Endothelial cell of umbilical vein (primary cell): ENCODE measurements around the gene DNAH3. TPM values are rescaled to one million over a fixed set of nuclear protein-coding genes. Genes with fewer than 3 reads are reported as not detected.

Source experiments
- BruUV-seq: library from RNA; stranded (reverse); fragments of 400-500 nt; replicated peaks from 2 replicates; lab custom pipeline; 2021; lab: Mats Ljungman, UMichigan
- CTCF ChIA-PET: fragments of 300-600, 350-600 bp; sonication (Branson Sonifier 250); formaldehyde crosslinking; loops from one replicate; lab custom pipeline; 2021; ENCODE audit warnings: antibody characterized with exemption, inconsistent platforms; lab: Charles Lee
- POLR2A ChIA-PET: fragments of 300-600, 350-600 bp; sonication (Branson Sonifier 250); formaldehyde crosslinking; loops from one replicate; lab custom pipeline; 2021; ENCODE audit warnings: antibody characterized with exemption, inconsistent platforms; lab: Charles Lee
- DNase-seq: peaks from one replicate; pipeline ENCODE4 v3.0.0-alpha.2; 2011; ENCODE audit warnings: low read depth, low spot score
- FAIRE-seq: peaks from 2 replicates; lab custom pipeline; 2011; peaks lifted over from hg19 to GRCh38; lab: Jason Lieb, UNC
- H2AFZ ChIP-seq: 2 replicates; pipeline ENCODE4 v1.6.0; 2012; ENCODE audit warnings: low read depth, low read length, control low read depth, inconsistent platforms
- H3K27ac ChIP-seq: 2 replicates; pipeline ENCODE4 v1.5.1; 2011; ENCODE audit warnings: low read depth, mild to moderate bottlenecking, control low read depth, low read length, moderate library complexity; ENCODE audit not compliant: insufficient read depth
- H3K27me3 ChIP-seq, 2 experiments: 2 replicates each; pipeline versions ENCODE4 v1.6.0 to v1.6.1; 2011; ENCODE audit warnings: low read length in 2 of 2, mixed read lengths in 1 of 2; ENCODE audit not compliant: control insufficient read depth in 2 of 2, insufficient read depth in 2 of 2
- H3K36me3 ChIP-seq, 2 experiments: 2 replicates in 1 of 2; 3 replicates in 1 of 2; pipeline ENCODE4 v1.5.1; 2011; ENCODE audit warnings: low read length in 2 of 2, mild to moderate bottlenecking in 1 of 2, moderate library complexity in 1 of 2; ENCODE audit not compliant: control insufficient read depth in 2 of 2, insufficient read depth in 2 of 2; ENCODE audit errors: extremely low read depth in 1 of 2
- H3K4me1 ChIP-seq: 3 replicates; pipeline ENCODE4 v1.5.1; 2011; ENCODE audit warnings: mild to moderate bottlenecking, low read length; ENCODE audit not compliant: control insufficient read depth, insufficient read depth; ENCODE audit errors: extremely low read depth
- H3K4me2 ChIP-seq: 2 replicates; pipeline ENCODE4 v1.6.1; 2011; ENCODE audit warnings: low read length, control low read depth, mixed read lengths; ENCODE audit not compliant: insufficient read depth
- H3K4me3 ChIP-seq, 3 experiments: fragments of 200-600 bp in 1 of 3; sonication (generic), shearing (Covaris generic) in 1 of 3; replicated peaks in 1 of 3; 2 replicates each; pipeline ENCODE4 v1.5.1; 2011 to 2016; ENCODE audit warnings: control low read depth in 3 of 3, low read length in 3 of 3, mild to moderate bottlenecking in 2 of 3, inconsistent platforms in 1 of 3, low read depth in 1 of 3, moderate library complexity in 1 of 3; ENCODE audit not compliant: insufficient read depth in 1 of 3
- H3K79me2 ChIP-seq: 2 replicates; pipeline ENCODE4 v1.6.0; 2012; ENCODE audit warnings: low read length, inconsistent platforms; ENCODE audit not compliant: control insufficient read depth, insufficient read depth
- H3K9ac ChIP-seq: replicated peaks from 2 replicates; pipeline ENCODE3; 2011; ENCODE audit warnings: low read length, control low read depth; ENCODE audit not compliant: insufficient read depth; ENCODE audit errors: extremely low read depth
- H3K9me1 ChIP-seq: replicated peaks from 3 replicates; pipeline ENCODE4 v1.6.0; 2011; ENCODE audit warnings: mild to moderate bottlenecking, low read length; ENCODE audit not compliant: control insufficient read depth, insufficient read depth; ENCODE audit errors: extremely low read depth
- H3K9me3 ChIP-seq: replicated peaks from 2 replicates; pipeline ENCODE4 v1.5.1; 2012; ENCODE audit warnings: low read length, inconsistent platforms; ENCODE audit not compliant: control insufficient read depth, insufficient read depth
- H4K20me1 ChIP-seq: replicated peaks from 2 replicates; pipeline ENCODE3; 2011; ENCODE audit warnings: mild to moderate bottlenecking, low read length; ENCODE audit not compliant: control insufficient read depth, insufficient read depth; ENCODE audit errors: extremely low read depth
- EZH2 ChIP-seq: IDR thresholded peaks from 2 replicates; pipeline ENCODE4 v1.6.1; 2012; ENCODE audit warnings: borderline replicate concordance, low read depth, mild to moderate bottlenecking, moderate library complexity, low read length, inconsistent platforms; ENCODE audit not compliant: severe bottlenecking
- FOS ChIP-seq: IDR thresholded peaks from 2 replicates; pipeline ENCODE4 v1.6.1; 2011; ENCODE audit warnings: mild to moderate bottlenecking, low read length, moderate library complexity, borderline replicate concordance; ENCODE audit not compliant: insufficient read depth
- GATA2 ChIP-seq: IDR thresholded peaks from 2 replicates; pipeline ENCODE4 v1.7.0; 2011; ENCODE audit warnings: low read depth, mild to moderate bottlenecking, moderate library complexity, mixed read lengths, low read length; ENCODE audit not compliant: insufficient read length, insufficient read depth
- JUN ChIP-seq: IDR thresholded peaks from 2 replicates; pipeline ENCODE4 v1.6.1; 2011; ENCODE audit warnings: borderline replicate concordance, low read depth; ENCODE audit not compliant: insufficient read length, insufficient read depth
- MAX ChIP-seq: IDR thresholded peaks from 2 replicates; pipeline ENCODE4 v1.6.1; 2011; ENCODE audit not compliant: insufficient read depth, insufficient read length
- MYC ChIP-seq: IDR thresholded peaks from one replicate; pipeline ENCODE4 v1.6.1; 2011; ENCODE audit warnings: mild to moderate bottlenecking, low read depth, low read length
- POLR2A ChIP-seq: IDR thresholded peaks from 2 replicates; pipeline ENCODE4 v1.6.1; 2012; ENCODE audit warnings: low read depth, mild to moderate bottlenecking, control low read depth, low read length
- POLR2AphosphoS5 ChIP-seq: IDR thresholded peaks from 2 replicates; pipeline ENCODE4 v1.6.1; 2012; ENCODE audit warnings: low read depth, mild to moderate bottlenecking, control low read depth, low read length, moderate library complexity; ENCODE audit not compliant: insufficient read depth
- dilution Hi-C: fragments of 300-500 bp; cut with MboI; formaldehyde crosslinking; loops from one replicate; pipeline ENCODE4 v1.15.0; 2019; ENCODE audit warnings: low sequenced_read_pairs; ENCODE audit not compliant: extremely low pct_ligation_motif_present
- intact Hi-C: fragments of 100-400 bp; cut with micrococcal nuclease; formaldehyde crosslinking; loops from one replicate; pipeline ENCODE4 v1.10.0; 2022
- polyA plus RNA-seq, 4 experiments: library from polyadenylated mRNA; depleted of rRNA in 3 of 4; stranded (reverse) in 3 of 4; unstranded in 1 of 4; fragments of >200 nt; gene quantifications; 2 replicates each; pipeline versions ENCODE4 v1.2.1 to v1.2.3, GENCODE V29; 2011 to 2012; ENCODE audit warnings: missing spikeins in 1 of 4
- total RNA-seq: library from RNA; stranded (reverse); gene quantifications from 2 replicates; pipeline ENCODE4 v1.2.3, GENCODE V29; 2021
- TF ChIP-seq, protein P1 (sequence below), 2 donors: IDR thresholded peaks; 1 replicate in 1 of 2; 2 replicates in 1 of 2; pipeline ENCODE4 v1.5.1; 2011; ENCODE audit warnings: low read length in 2 of 2, mild to moderate bottlenecking in 2 of 2, moderate library complexity in 2 of 2, control low read depth in 1 of 2, inconsistent platforms in 1 of 2, low read depth in 1 of 2; ENCODE audit not compliant: insufficient read depth in 1 of 2; ENCODE audit errors: extremely low read depth in 1 of 2

The DNAH3 gene
- total and polyA plus RNA-seq, 2 donors (not counting 3 experiments of a cell fraction or from before 2014, with no cell fraction given), result not detected

GRCh38 chr16:20942256-20942655 is 208.4 kb downstream of the DNAH3 start:
- no peak for FAIRE-seq
- Histone ChIP-seq H3K9ac (no peak overlapping the region), H3K9me1 (no peaks in the 10 kb centered on the region), H4K20me1 (no peaks in the 10 kb centered on the region), H3K9me3 (no peaks in the 10 kb centered on the region), H3K79me2 (no peaks in the 10 kb centered on the region), H3K36me3 (no peaks in the 10 kb centered on the region), H3K27me3 (no peaks in the 10 kb centered on the region), H3K4me1 (no peaks in the 10 kb centered on the region), H2AFZ (peak overlapping the region; percentile 58), H3K4me2 (no peak overlapping the region), H3K4me3 (no peak overlapping the region), H3K27ac (no peak overlapping the region)
- ChIA-PET CTCF (no interaction called here), POLR2A (interaction anchor here (0.7 kb wide), 1 partner anchor 564 kb away, joined by 6 read pairs; no protein-coding TSS in a partner anchor)
- intact Hi-C loops, result no loop called here
- no TSS peak for BruUV-seq
- TF ChIP-seq POLR2AphosphoS5 (no peak), JUN (no peak), POLR2A (no peak), MYC (no peak), MAX (no peak), FOS (no peak), EZH2 (no peak), GATA2 (no peak)
- TF ChIP-seq, protein P1, sequence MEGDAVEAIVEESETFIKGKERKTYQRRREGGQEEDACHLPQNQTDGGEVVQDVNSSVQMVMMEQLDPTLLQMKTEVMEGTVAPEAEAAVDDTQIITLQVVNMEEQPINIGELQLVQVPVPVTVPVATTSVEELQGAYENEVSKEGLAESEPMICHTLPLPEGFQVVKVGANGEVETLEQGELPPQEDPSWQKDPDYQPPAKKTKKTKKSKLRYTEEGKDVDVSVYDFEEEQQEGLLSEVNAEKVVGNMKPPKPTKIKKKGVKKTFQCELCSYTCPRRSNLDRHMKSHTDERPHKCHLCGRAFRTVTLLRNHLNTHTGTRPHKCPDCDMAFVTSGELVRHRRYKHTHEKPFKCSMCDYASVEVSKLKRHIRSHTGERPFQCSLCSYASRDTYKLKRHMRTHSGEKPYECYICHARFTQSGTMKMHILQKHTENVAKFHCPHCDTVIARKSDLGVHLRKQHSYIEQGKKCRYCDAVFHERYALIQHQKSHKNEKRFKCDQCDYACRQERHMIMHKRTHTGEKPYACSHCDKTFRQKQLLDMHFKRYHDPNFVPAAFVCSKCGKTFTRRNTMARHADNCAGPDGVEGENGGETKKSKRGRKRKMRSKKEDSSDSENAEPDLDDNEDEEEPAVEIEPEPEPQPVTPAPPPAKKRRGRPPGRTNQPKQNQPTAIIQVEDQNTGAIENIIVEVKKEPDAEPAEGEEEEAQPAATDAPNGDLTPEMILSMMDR (IDR thresholded peaks at IDR 0.05; ENCODE audit: extremely low read depth in 1 of 2, insufficient read depth in 1 of 2, low read depth in 1 of 2, low read length in 2 of 2), result no peak
- dilution Hi-C loops, result no loop called here
- no peak for DNase-seq
